Activated B cell treated with CpG ODN at 0.5 μM for 24 hours (primary cell): Measurements from ENCODE around the gene ANGPTL1. TPM values are rescaled to one million over a fixed set of nuclear protein-coding genes. Genes with fewer than 3 reads are reported as not detected.

Source experiments
- ATAC-seq: fragments of 200-7000 bp; cut with Tn5 transposase; one replicate; pipeline ENCODE4 v1.10.0; 2021; ENCODE audit warnings: low read depth, mild to moderate bottlenecking, moderate library complexity
- CTCF ChIA-PET: fragments of 350-600 bp; sonication (Branson Sonifier 250); formaldehyde crosslinking; loops from one replicate; lab custom pipeline; 2021; ENCODE audit warnings: antibody characterized with exemption; lab: Charles Lee
- POLR2A ChIA-PET: fragments of 350-600 bp; sonication (Branson Sonifier 250); formaldehyde crosslinking; loops from one replicate; lab custom pipeline; 2021; ENCODE audit warnings: antibody characterized with exemption; lab: Charles Lee
- DNase-seq: peaks from one replicate; pipeline ENCODE4 v3.0.0; 2022
- H3K27ac Mint-ChIP-seq: one replicate; pipeline ENCODE4 v1.8.0; 2020; ENCODE audit warnings: mixed read lengths
- H3K27me3 Mint-ChIP-seq: one replicate; pipeline ENCODE4 v1.8.0; 2021; ENCODE audit warnings: mixed read lengths
- H3K36me3 Mint-ChIP-seq: one replicate; pipeline ENCODE4 v1.8.0; 2021; ENCODE audit warnings: low read depth, mixed read lengths
- H3K4me1 Mint-ChIP-seq: one replicate; pipeline ENCODE4 v1.8.0; 2021; ENCODE audit warnings: mixed read lengths
- H3K4me3 Mint-ChIP-seq: one replicate; pipeline ENCODE4 v1.8.0; 2020; ENCODE audit warnings: mild to moderate bottlenecking, mixed read lengths
- H3K9me3 Mint-ChIP-seq: one replicate; pipeline ENCODE4 v1.8.0; 2020; ENCODE audit warnings: mixed read lengths
- CTCF ChIP-seq: fragments of 200-600 bp; IDR thresholded peaks from one replicate; pipeline ENCODE4 v1.8.0; 2022; ENCODE audit warnings: antibody characterized with exemption, mild to moderate bottlenecking
- intact Hi-C: fragments of 100-400 bp; cut with micrococcal nuclease; formaldehyde crosslinking; loops from one replicate; pipeline ENCODE4 v1.15.1; 2024
- total RNA-seq: library from RNA; stranded (reverse); gene quantifications from 2 replicates; pipeline ENCODE4 v1.2.3, GENCODE V29; 2022

The ANGPTL1 gene
- total RNA-seq, 1 donor from 2014 or later = not detected

GRCh38 chr1:178916448-178917174 lies 45.7 kb upstream of the ANGPTL1 start:
- no peaks in the 10 kb centered on the region for H3K9me3 Mint-ChIP-seq
- peaks cover 74% of the 10 kb centered on the region for H3K4me1 Mint-ChIP-seq
- TF ChIP-seq CTCF = no peak
- H3K4me3 Mint-ChIP-seq = no peak overlapping the region
- ChIA-PET CTCF (interaction anchor here (1.7 kb wide), 1 partner anchor 142 kb away, joined by 4 read pairs; no protein-coding TSS in a partner anchor), POLR2A (no interaction called here)
- H3K27me3 Mint-ChIP-seq = no peaks in the 10 kb centered on the region
- H3K36me3 Mint-ChIP-seq = peaks cover 83% of the 10 kb centered on the region
- no peak for DNase-seq
- H3K27ac Mint-ChIP-seq = peak overlapping the region; percentile 54
- intact Hi-C loops = no loop called here
- ATAC-seq = no peak

- H3K36me3 Mint-ChIP-seq = peaks cover 89% of the 10 kb centered on the region
- H3K9me3 Mint-ChIP-seq = peaks cover 15% of the 10 kb centered on the region
- ATAC-seq (no peak), DNase-seq (no peak)
- H3K27me3 Mint-ChIP-seq = no peaks in the 10 kb centered on the region
- peak overlapping the region; percentile 20 for H3K27ac Mint-ChIP-seq
- H3K4me1 Mint-ChIP-seq = peaks cover 70% of the 10 kb centered on the region
- intact Hi-C loops = no loop called here
- TF ChIP-seq CTCF = no peak
- H3K4me3 Mint-ChIP-seq = no peak overlapping the region
- POLR2A ChIA-PET = no interaction called here
- CTCF ChIA-PET = no interaction called here
Observed at GRCh38 chr1:178912597-178912996, 41.7 kb upstream of the ANGPTL1 start.

GRCh38 chr1:178910023-178910422 lies 39.1 kb upstream of the ANGPTL1 start:
- peaks cover 92% of the 10 kb centered on the region for H3K36me3 Mint-ChIP-seq
- TF ChIP-seq CTCF = no peak
- ChIA-PET POLR2A (interaction anchor here (0.6 to 1.4 kb wide), 3 partner anchors 19 to 226 kb away, joined by 4 to 9 read pairs (median 6); no protein-coding TSS in a partner anchor), CTCF (no interaction called here)
- peak overlapping the region; percentile 5 for H3K4me3 Mint-ChIP-seq
- intact Hi-C loops = loop anchor here (1.0 kb wide), 1 partner anchor 11 kb away; no protein-coding TSS in a partner anchor
- no peak for DNase-seq
- H3K27me3 Mint-ChIP-seq = no peaks in the 10 kb centered on the region
- H3K27ac Mint-ChIP-seq = peak overlapping the region; percentile 85
- H3K9me3 Mint-ChIP-seq = peaks cover 15% of the 10 kb centered on the region
- no peak for ATAC-seq
- peaks cover 54% of the 10 kb centered on the region for H3K4me1 Mint-ChIP-seq

- peaks cover 42% of the 10 kb centered on the region for H3K4me1 Mint-ChIP-seq
- H3K27me3 Mint-ChIP-seq = no peaks in the 10 kb centered on the region
- ATAC-seq = no peak
- H3K4me3 Mint-ChIP-seq = no peak overlapping the region
- H3K36me3 Mint-ChIP-seq = peaks cover 92% of the 10 kb centered on the region
- no peak for TF ChIP-seq CTCF
- ChIA-PET CTCF (no interaction called here), POLR2A (interaction anchor here (0.9 kb wide), 1 partner anchor 303 kb away, joined by 5 read pairs; no protein-coding TSS in a partner anchor)
- peak overlapping the region; percentile 46 for H3K27ac Mint-ChIP-seq
- peaks cover 15% of the 10 kb centered on the region for H3K9me3 Mint-ChIP-seq
- intact Hi-C loops = loop anchor here (5.0 kb wide), 1 partner anchor 36 kb away; the partner anchor contains the start of gene ANGPTL1
- no peak for DNase-seq
Observed at GRCh38 chr1:178908358-178908757, 37.5 kb upstream of the ANGPTL1 start.

GRCh38 chr1:178901482-178902125 lies 30.7 kb upstream of the ANGPTL1 start:
- intact Hi-C loops = loop anchor here (5.0 kb wide), 1 partner anchor 44 kb away; no protein-coding TSS in a partner anchor
- no peak for ATAC-seq
- Mint-ChIP-seq H3K4me3 (no peak overlapping the region), H3K4me1 (peaks cover 23% of the 10 kb centered on the region), H3K27ac (peak overlapping the region; percentile 36), H3K27me3 (no peaks in the 10 kb centered on the region), H3K36me3 (peaks cover 83% of the 10 kb centered on the region), H3K9me3 (no peaks in the 10 kb centered on the region)
- ChIA-PET POLR2A (interaction anchor here (1.4 kb wide), 1 partner anchor 12 kb away, joined by 3 read pairs; no protein-coding TSS in a partner anchor), CTCF (no interaction called here)
- DNase-seq = no peak
- no peak for TF ChIP-seq CTCF
